Parathyroid adenoma (tissue), 2 donors: Measurements from ENCODE around the gene CELSR1.
"Not testable (repeated sequence)": the region's sequence is repeated elsewhere in the genome, so short reads cannot be mapped to it uniquely, and the experiment has no call there.

Experiments used
- H2AFZ ChIP-seq: fragments of 300-600 bp; sonication (generic); one replicate; pipeline ENCODE4 v1.7.0; 2017; ENCODE audit warnings: antibody characterized with exemption, mild to moderate bottlenecking
- H3K27ac ChIP-seq: fragments of 300-600 bp; sonication (generic); one replicate; pipeline ENCODE4 v1.7.0; 2017
- H3K27me3 ChIP-seq: fragments of 300-600 bp; sonication (generic); one replicate; pipeline ENCODE4 v1.7.0; 2017; ENCODE audit warnings: low read length; ENCODE audit not compliant: control insufficient read depth, insufficient read depth
- H3K36me3 ChIP-seq: fragments of 300-600 bp; sonication (generic); one replicate; pipeline ENCODE4 v1.7.0; 2017; ENCODE audit warnings: low read length; ENCODE audit not compliant: control insufficient read depth, insufficient read depth
- H3K4me1 ChIP-seq: fragments of 300-600 bp; sonication (generic); one replicate; pipeline ENCODE4 v1.7.0; 2017; ENCODE audit warnings: control low read depth
- H3K4me2 ChIP-seq: fragments of 300-600 bp; sonication (generic); one replicate; pipeline ENCODE4 v1.7.0; 2017; ENCODE audit warnings: low read length
- H3K4me3 ChIP-seq: fragments of 300-600 bp; sonication (generic); one replicate; pipeline ENCODE4 v1.7.0; 2017; ENCODE audit warnings: low read depth, low read length
- H3K79me2 ChIP-seq: fragments of 300-600 bp; sonication (generic); one replicate; pipeline ENCODE4 v1.7.0; 2017; ENCODE audit warnings: control low read depth
- H3K9ac ChIP-seq: fragments of 300-600 bp; sonication (generic); one replicate; pipeline ENCODE4 v1.7.0; 2017; ENCODE audit warnings: mild to moderate bottlenecking
- H3K9me3 ChIP-seq: fragments of 300-600 bp; sonication (generic); one replicate; pipeline ENCODE4 v1.7.0; 2017; ENCODE audit warnings: low read length; ENCODE audit not compliant: control insufficient read depth
- TF ChIP-seq, protein P1 (sequence below): fragments of 300-600 bp; sonication (generic); IDR thresholded peaks from one replicate; pipeline ENCODE4 v1.7.0; 2017; ENCODE audit warnings: antibody characterized with exemption, mild to moderate bottlenecking
- donor health status: primary hyperparathyroidism.

The CELSR1 gene

GRCh38 chr22:46317646-46318045 lies 219.8 kb downstream of the CELSR1 start:
- no peak overlapping the region for H3K4me2 ChIP-seq
- TF ChIP-seq, protein P1, sequence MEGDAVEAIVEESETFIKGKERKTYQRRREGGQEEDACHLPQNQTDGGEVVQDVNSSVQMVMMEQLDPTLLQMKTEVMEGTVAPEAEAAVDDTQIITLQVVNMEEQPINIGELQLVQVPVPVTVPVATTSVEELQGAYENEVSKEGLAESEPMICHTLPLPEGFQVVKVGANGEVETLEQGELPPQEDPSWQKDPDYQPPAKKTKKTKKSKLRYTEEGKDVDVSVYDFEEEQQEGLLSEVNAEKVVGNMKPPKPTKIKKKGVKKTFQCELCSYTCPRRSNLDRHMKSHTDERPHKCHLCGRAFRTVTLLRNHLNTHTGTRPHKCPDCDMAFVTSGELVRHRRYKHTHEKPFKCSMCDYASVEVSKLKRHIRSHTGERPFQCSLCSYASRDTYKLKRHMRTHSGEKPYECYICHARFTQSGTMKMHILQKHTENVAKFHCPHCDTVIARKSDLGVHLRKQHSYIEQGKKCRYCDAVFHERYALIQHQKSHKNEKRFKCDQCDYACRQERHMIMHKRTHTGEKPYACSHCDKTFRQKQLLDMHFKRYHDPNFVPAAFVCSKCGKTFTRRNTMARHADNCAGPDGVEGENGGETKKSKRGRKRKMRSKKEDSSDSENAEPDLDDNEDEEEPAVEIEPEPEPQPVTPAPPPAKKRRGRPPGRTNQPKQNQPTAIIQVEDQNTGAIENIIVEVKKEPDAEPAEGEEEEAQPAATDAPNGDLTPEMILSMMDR = no peak
- no peaks in the 10 kb centered on the region for H3K27me3 ChIP-seq
- no peak overlapping the region for H3K27ac ChIP-seq
- H2AFZ ChIP-seq = no peak overlapping the region
- H3K79me2 ChIP-seq = no peaks in the 10 kb centered on the region
- H3K4me3 ChIP-seq = no peak overlapping the region
- no peaks in the 10 kb centered on the region for H3K4me1 ChIP-seq
- no peaks in the 10 kb centered on the region for H3K9me3 ChIP-seq
- H3K9ac ChIP-seq = no peak overlapping the region
- H3K36me3 ChIP-seq = no peaks in the 10 kb centered on the region

DNA sequence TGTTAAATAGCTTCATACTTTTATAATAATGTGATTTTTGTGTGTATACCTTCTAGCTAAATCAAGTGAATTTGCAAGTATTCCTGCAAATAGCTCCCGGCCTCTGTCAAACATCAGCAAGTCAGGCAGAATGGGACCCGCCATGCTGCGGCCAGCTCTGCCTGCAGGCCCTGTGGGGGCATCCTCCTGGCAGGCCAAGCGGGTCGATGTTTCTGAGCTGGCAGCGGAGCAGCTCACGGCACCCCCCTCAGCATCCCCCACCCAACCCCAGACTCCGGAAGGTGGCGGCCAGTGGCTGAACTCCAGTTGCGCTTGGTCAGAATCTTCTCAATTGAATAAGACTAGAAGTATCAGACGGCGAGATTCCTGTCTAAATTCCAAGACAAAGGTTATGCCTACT lies 221.4 kb downstream of the CELSR1 start:
- Histone ChIP-seq H3K9ac (no peak overlapping the region), H3K4me3 (no peak overlapping the region), H3K9me3 (no peaks in the 10 kb centered on the region), H2AFZ (no peak overlapping the region), H3K79me2 (no peaks in the 10 kb centered on the region), H3K36me3 (no peaks in the 10 kb centered on the region), H3K4me1 (no peaks in the 10 kb centered on the region), H3K27ac (no peak overlapping the region), H3K27me3 (no peaks in the 10 kb centered on the region), H3K4me2 (no peak overlapping the region)
- TF ChIP-seq, protein P1 = no peak

DNA sequence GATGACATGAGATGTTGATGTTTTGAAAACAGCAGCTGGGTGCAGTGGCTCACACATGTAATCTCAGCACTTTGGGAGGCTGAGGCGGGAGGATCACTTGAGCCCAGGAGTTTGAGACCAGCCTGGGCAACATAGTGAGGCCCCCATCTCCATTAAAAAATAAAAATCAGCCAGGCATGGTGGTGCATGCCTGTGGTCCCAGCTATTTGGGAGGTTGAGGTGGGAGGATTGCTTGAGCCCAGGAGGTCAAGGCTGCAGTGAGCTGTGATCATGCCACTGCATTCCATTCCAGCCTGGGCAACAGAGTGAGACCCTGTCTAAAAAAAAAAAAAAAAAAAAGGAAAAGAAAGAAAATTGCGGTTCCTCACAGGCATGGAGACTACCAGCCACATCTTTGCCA lies 224.6 kb downstream of the CELSR1 start:
- H3K4me3 ChIP-seq, H3K9ac ChIP-seq, H3K79me2 ChIP-seq, H3K9me3 ChIP-seq, H3K36me3 ChIP-seq, H3K4me1 ChIP-seq, H3K4me2 ChIP-seq, H2AFZ ChIP-seq, H3K27ac ChIP-seq, H3K27me3 ChIP-seq: not testable (repeated sequence)

- H3K27ac ChIP-seq = no peak overlapping the region
- H2AFZ ChIP-seq = no peak overlapping the region
- TF ChIP-seq, protein P1 = no peak
- H3K9me3 ChIP-seq = no peaks in the 10 kb centered on the region
- H3K4me1 ChIP-seq = no peaks in the 10 kb centered on the region
- no peaks in the 10 kb centered on the region for H3K79me2 ChIP-seq
- H3K4me3 ChIP-seq = no peak overlapping the region
- H3K9ac ChIP-seq = no peak overlapping the region
- H3K4me2 ChIP-seq = no peak overlapping the region
- no peaks in the 10 kb centered on the region for H3K36me3 ChIP-seq
- no peaks in the 10 kb centered on the region for H3K27me3 ChIP-seq
Measured at GRCh38 chr22:46312056-46312455, 225.4 kb downstream of the CELSR1 start.
